Type B pancreatic cell (in vitro differentiated cells): ENCODE measurements around the gene MCCC1. TPM values are rescaled to one million over a fixed set of nuclear protein-coding genes. Genes with fewer than 3 reads are reported as not detected.

Experiments
- DNase-seq: peaks from one replicate; pipeline ENCODE4 v3.0.0; 2021; ENCODE audit warnings: mixed read lengths; ENCODE audit not compliant: unreplicated experiment; ENCODE audit errors: extremely low spot score
- H3K27ac Mint-ChIP-seq: 2 replicates; pipeline ENCODE4 v1.8.0; 2021; ENCODE audit warnings: mild to moderate bottlenecking, mixed read lengths
- H3K27me3 Mint-ChIP-seq: 2 replicates; pipeline ENCODE4 v1.8.0; 2021; ENCODE audit warnings: mixed read lengths
- H3K36me3 Mint-ChIP-seq: 2 replicates; pipeline ENCODE4 v1.8.0; 2021; ENCODE audit warnings: mixed read lengths
- H3K4me1 Mint-ChIP-seq: one replicate; pipeline ENCODE4 v1.8.0; 2021; ENCODE audit warnings: mixed read lengths; ENCODE audit not compliant: unreplicated experiment
- H3K4me3 Mint-ChIP-seq: 2 replicates; pipeline ENCODE4 v1.8.0; 2021; ENCODE audit warnings: mild to moderate bottlenecking, mixed read lengths
- H3K9me3 Mint-ChIP-seq: 2 replicates; pipeline ENCODE4 v1.8.0; 2021; ENCODE audit warnings: mixed read lengths
- CTCF ChIP-seq: fragments of 200-600 bp; sonication (generic); conservative IDR thresholded peaks from 2 replicates; pipeline ENCODE4 v1.5.0; 2021; ENCODE audit warnings: antibody characterized with exemption, mild to moderate bottlenecking
- total RNA-seq: library from RNA; stranded (reverse); gene quantifications from 2 replicates; pipeline ENCODE4 v1.2.1, GENCODE V29; 2021; ENCODE audit warnings: low replicate concordance

MCCC1 gene
- total RNA-seq, 1 donor from 2014 or later: 40.9 TPM

- Mint-ChIP-seq H3K9me3 (no peaks in the 10 kb centered on the region), H3K27me3 (peaks cover 6% of the 10 kb centered on the region), H3K27ac (no peak overlapping the region), H3K4me1 (no peaks in the 10 kb centered on the region), H3K4me3 (no peak overlapping the region), H3K36me3 (peaks cover 4% of the 10 kb centered on the region)
- TF ChIP-seq CTCF: no peak
- DNase-seq: no peak
These were observed 33.1 kb upstream of the MCCC1 start for GRCh38 chr3:183132409-183132808.

- no peak for DNase-seq
- Mint-ChIP-seq H3K4me3 (no peak overlapping the region), H3K4me1 (no peaks in the 10 kb centered on the region), H3K36me3 (peaks cover 4% of the 10 kb centered on the region), H3K27ac (no peak overlapping the region), H3K27me3 (peaks cover 6% of the 10 kb centered on the region), H3K9me3 (no peaks in the 10 kb centered on the region)
- TF ChIP-seq CTCF: no peak
These were observed 32.4 kb upstream of the MCCC1 start for GRCh38 chr3:183131735-183132134.

- no peak for TF ChIP-seq CTCF
- no peaks in the 10 kb centered on the region for H3K4me1 Mint-ChIP-seq
- peaks cover 6% of the 10 kb centered on the region for H3K27me3 Mint-ChIP-seq
- no peak for DNase-seq
- no peaks in the 10 kb centered on the region for H3K9me3 Mint-ChIP-seq
- peaks cover 4% of the 10 kb centered on the region for H3K36me3 Mint-ChIP-seq
- no peak overlapping the region for H3K4me3 Mint-ChIP-seq
- H3K27ac Mint-ChIP-seq: no peak overlapping the region
These were observed 32.0 kb upstream of the MCCC1 start for GRCh38 chr3:183131186-183131725.

- H3K9me3 Mint-ChIP-seq: no peaks in the 10 kb centered on the region
- H3K27ac Mint-ChIP-seq: no peak overlapping the region
- no peak for TF ChIP-seq CTCF
- H3K4me3 Mint-ChIP-seq: no peak overlapping the region
- peaks cover 4% of the 10 kb centered on the region for H3K36me3 Mint-ChIP-seq
- H3K27me3 Mint-ChIP-seq: peaks cover 4% of the 10 kb centered on the region
- DNase-seq: no peak
- H3K4me1 Mint-ChIP-seq: no peaks in the 10 kb centered on the region
These were observed 29.9 kb upstream of the MCCC1 start for GRCh38 chr3:183129243-183129642.

- Mint-ChIP-seq H3K27me3 (peaks cover 4% of the 10 kb centered on the region), H3K36me3 (peaks cover 4% of the 10 kb centered on the region), H3K9me3 (no peaks in the 10 kb centered on the region), H3K4me1 (no peaks in the 10 kb centered on the region), H3K27ac (no peak overlapping the region), H3K4me3 (no peak overlapping the region)
- DNase-seq: no peak
- no peak for TF ChIP-seq CTCF
These were observed 29.4 kb upstream of the MCCC1 start for GRCh38 chr3:183128709-183129108.

- TF ChIP-seq CTCF: no peak
- H3K27ac Mint-ChIP-seq: no peak overlapping the region
- no peak overlapping the region for H3K4me3 Mint-ChIP-seq
- no peaks in the 10 kb centered on the region for H3K9me3 Mint-ChIP-seq
- no peaks in the 10 kb centered on the region for H3K4me1 Mint-ChIP-seq
- H3K27me3 Mint-ChIP-seq: no peaks in the 10 kb centered on the region
- no peak for DNase-seq
- peaks cover 4% of the 10 kb centered on the region for H3K36me3 Mint-ChIP-seq
These were observed 24.6 kb upstream of the MCCC1 start for GRCh38 chr3:183123891-183124290.
